Prostate gland (tissue), 2 donors: ENCODE measurements around the gene ELN. TPM values are rescaled to one million over a fixed set of nuclear protein-coding genes. Genes with fewer than 3 reads are reported as not detected.

ENCODE experiments used
- DNase-seq: peaks from one replicate; pipeline ENCODE4 v3.0.0-alpha.2; 2019; ENCODE audit warnings: low spot score
- H3K27ac ChIP-seq, 2 donors: fragments of 200-600 bp; sonication (generic); 2 replicates each; pipeline ENCODE4 v1.5.1; 2017 to 2019
- H3K27me3 ChIP-seq: fragments of 200-600 bp; sonication (generic); replicated peaks from 2 replicates; pipeline ENCODE4 v1.5.1; 2019; ENCODE audit not compliant: insufficient read depth
- H3K36me3 ChIP-seq, 2 donors: fragments of 200-600 bp; sonication (generic); 1 replicate in 1 of 2; 2 replicates in 1 of 2; pipeline versions ENCODE4 v1.5.1 to v1.8.1; 2017 to 2019
- H3K4me1 ChIP-seq: fragments of 200-600 bp; sonication (generic); replicated peaks from 2 replicates; pipeline ENCODE4 v1.5.1; 2019
- H3K4me3 ChIP-seq, 2 donors: fragments of 200-600 bp; sonication (generic); 2 replicates each; pipeline ENCODE4 v1.5.1; 2017 to 2019
- H3K9me3 ChIP-seq: fragments of 200-600 bp; sonication (generic); 2 replicates; pipeline ENCODE4 v1.5.1; 2017
- POLR2A ChIP-seq: fragments of 450-650 bp; IDR thresholded peaks from one replicate; pipeline ENCODE4 v1.6.1; 2016; ENCODE audit warnings: antibody characterized with exemption, mild to moderate bottlenecking
- POLR2AphosphoS5 ChIP-seq: sonication (generic); formaldehyde crosslinking; IDR thresholded peaks from one replicate; pipeline ENCODE4 v1.6.1; 2017; ENCODE audit warnings: antibody characterized with exemption
- WGBS: methylation state at CpG from one replicate; pipeline ENCODE4 v1.1.5; 2018; 5-methylcytosine and 5-hydroxymethylcytosine counted together
- intact Hi-C: fragments of 100-400 bp; cut with DNase I; formaldehyde crosslinking; loops from one replicate; pipeline ENCODE4 v1.14.2; 2022
- total RNA-seq, 2 donors: library from RNA; depleted of rRNA; stranded (reverse); fragments of >200 nt; gene quantifications; one replicate each; pipeline ENCODE4 v1.1.0, GENCODE V29; 2016
- TF ChIP-seq, protein P1 (sequence below), 4 experiments: fragments of 200-600 bp in 2 of 4; fragments of 450-650 bp in 2 of 4; sonication (generic) in 2 of 4; IDR thresholded peaks; 1 replicate in 3 of 4; 2 replicates in 1 of 4; pipeline ENCODE4 v1.5.1; 2016 to 2019; ENCODE audit warnings: antibody characterized with exemption in 4 of 4, mild to moderate bottlenecking in 2 of 4, moderate library complexity in 2 of 4

ELN gene
- total RNA-seq, 2 donors from 2014 or later, result 34.7 to 93.4 TPM

DNA sequence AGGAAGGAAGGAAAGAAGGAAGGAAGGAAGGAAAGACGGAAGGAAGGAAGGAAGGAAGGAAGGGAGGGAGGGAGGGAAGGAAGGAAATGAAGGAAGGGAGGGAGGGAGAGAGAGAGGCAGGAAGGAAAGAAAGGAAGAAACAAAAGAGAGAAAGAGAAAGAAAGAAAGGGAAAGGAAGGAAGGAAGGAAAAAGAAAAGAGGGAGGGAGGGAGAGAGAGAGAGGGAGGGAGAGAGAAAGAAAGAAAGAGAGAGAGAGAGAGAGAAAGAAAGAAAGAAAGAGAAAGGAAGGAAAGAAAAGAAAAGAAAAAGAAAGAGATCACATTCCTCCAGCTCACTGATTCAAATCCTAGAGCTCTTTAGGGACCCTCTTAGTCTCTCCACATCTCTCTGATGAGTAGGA, 24.7 kb downstream of the ELN start:
- Histone ChIP-seq H3K9me3 (no peaks in the 10 kb centered on the region), H3K36me3 (no peaks in the 10 kb centered on the region), H3K4me1 (no peaks in the 10 kb centered on the region), H3K27ac (no peak overlapping the region), H3K4me3 (no peak overlapping the region), H3K27me3 (no peaks in the 10 kb centered on the region)
- DNase-seq, result no peak
- WGBS, result 78% methylated on average over 1 of the region's 1 CpG
- intact Hi-C loops, result no loop called here
- TF ChIP-seq POLR2A (no peak), POLR2AphosphoS5 (no peak)
- TF ChIP-seq, protein P1, sequence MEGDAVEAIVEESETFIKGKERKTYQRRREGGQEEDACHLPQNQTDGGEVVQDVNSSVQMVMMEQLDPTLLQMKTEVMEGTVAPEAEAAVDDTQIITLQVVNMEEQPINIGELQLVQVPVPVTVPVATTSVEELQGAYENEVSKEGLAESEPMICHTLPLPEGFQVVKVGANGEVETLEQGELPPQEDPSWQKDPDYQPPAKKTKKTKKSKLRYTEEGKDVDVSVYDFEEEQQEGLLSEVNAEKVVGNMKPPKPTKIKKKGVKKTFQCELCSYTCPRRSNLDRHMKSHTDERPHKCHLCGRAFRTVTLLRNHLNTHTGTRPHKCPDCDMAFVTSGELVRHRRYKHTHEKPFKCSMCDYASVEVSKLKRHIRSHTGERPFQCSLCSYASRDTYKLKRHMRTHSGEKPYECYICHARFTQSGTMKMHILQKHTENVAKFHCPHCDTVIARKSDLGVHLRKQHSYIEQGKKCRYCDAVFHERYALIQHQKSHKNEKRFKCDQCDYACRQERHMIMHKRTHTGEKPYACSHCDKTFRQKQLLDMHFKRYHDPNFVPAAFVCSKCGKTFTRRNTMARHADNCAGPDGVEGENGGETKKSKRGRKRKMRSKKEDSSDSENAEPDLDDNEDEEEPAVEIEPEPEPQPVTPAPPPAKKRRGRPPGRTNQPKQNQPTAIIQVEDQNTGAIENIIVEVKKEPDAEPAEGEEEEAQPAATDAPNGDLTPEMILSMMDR (IDR thresholded peaks at IDR 0.05), result no peak

DNA sequence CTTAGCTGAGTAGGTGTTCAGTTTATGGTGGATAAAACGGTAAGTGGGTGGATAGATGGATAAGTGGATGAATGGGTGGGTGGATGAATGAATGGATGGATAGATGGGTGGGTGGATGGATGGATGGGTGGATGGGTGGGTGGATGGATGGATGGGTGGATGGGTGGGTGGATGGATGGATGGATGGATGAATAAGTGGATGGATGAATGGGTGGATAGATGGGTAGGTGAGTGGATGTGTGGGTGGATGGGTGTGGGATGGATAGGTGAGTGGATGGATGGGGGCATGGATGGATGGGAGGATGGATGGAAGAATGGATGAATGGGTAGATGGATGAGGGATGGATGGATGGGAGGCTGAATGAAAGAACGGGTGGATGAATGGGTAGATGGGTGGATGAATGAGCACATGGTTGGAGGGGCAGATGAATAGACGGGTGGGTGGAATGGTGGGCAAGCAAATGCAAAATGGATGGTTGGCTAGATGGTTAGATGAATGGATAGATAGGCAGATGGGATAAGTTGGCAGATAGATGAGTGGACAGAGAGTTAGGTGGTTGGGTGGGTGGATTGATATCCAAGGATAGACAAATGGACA, 25.7 kb downstream of the ELN start:
- intact Hi-C loops, result no loop called here
- Histone ChIP-seq H3K36me3 (no peaks in the 10 kb centered on the region), H3K27ac (no peak overlapping the region), H3K4me1 (no peaks in the 10 kb centered on the region), H3K4me3 (no peak overlapping the region), H3K9me3 (no peaks in the 10 kb centered on the region), H3K27me3 (no peaks in the 10 kb centered on the region)
- no peak for DNase-seq
- TF ChIP-seq POLR2AphosphoS5, result no peak
- no peak for TF ChIP-seq POLR2A
- TF ChIP-seq, protein P1 (IDR thresholded peaks at IDR 0.05), result no peak
- 92% methylated on average over 3 of the region's 3 CpGs for WGBS

DNA sequence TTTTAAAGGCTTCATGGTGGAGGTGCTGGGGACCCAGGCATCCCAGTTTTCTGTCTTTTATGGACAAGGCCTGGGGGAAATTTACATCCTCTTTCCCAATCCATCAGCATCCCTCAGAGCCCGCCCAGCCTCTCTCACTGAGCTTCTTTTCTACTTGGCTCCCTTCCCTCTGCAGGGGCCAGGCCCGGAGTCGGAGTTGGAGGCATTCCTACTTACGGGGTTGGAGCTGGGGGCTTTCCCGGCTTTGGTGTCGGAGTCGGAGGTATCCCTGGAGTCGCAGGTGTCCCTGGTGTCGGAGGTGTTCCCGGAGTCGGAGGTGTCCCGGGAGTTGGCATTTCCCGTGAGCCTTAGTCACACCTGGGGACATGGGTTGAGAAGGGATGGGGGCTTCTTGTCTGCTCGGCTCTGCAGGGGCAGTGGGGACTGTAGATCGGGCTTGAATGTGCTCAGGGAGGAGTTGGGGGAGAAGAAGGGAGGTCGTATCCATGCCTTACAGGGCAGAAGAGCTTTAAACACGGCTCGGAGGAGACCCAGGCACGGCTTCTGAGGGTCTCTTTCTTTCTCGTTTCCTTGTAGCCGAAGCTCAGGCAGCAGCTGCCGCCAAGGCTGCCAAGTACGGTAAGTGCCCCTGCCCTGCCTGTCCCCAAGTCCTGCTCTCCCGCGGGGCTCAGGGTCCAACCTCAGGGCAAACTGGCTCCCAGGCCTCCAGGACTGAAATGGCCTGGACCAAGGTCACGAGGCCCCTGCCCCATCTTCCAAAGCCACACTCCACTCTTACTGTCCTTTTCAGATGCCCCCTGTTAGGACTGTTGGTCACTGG, 28.3 kb downstream of the ELN start:
- Histone ChIP-seq H3K36me3 (no peaks in the 10 kb centered on the region), H3K27ac (no peak overlapping the region), H3K27me3 (no peaks in the 10 kb centered on the region), H3K9me3 (no peaks in the 10 kb centered on the region), H3K4me3 (no peak overlapping the region), H3K4me1 (no peaks in the 10 kb centered on the region)
- DNase-seq, result no peak
- intact Hi-C loops, result no loop called here
- TF ChIP-seq, protein P1 (IDR thresholded peaks at IDR 0.05), result no peak
- no peak for TF ChIP-seq POLR2A
- TF ChIP-seq POLR2AphosphoS5, result no peak
- 83% methylated on average over 23 of the region's 26 CpGs for WGBS

DNA sequence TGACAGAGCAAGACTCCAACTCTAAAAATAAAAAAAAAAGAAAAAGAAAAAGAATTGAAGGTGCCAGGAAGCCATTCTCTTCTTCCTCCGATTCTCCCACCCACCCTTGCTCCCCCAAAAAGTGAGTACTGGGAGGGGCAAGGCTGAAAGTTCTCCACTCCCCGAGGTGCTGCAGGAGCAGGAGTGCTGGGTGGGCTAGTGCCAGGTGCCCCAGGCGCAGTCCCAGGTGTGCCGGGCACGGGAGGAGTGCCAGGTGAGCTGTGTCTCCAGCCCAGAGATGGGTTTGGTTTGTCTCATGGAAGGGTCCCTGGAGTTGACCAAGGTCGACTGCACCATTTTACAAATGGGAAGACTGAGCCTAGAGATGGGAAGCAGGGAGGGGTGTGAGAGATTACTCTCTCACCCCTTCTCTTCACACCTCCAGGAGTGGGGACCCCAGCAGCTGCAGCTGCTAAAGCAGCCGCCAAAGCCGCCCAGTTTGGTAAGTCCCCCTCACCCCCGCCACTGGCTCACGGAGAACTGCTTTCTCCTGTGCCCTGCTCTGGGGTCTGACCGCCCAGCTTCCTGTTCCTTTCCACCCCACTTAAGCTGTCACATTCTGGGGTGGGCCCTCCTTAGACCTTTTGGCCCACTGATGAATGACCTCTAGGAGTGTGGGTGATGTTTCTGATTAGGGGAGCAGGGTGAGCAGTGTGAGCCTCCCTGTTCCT, 29.4 kb downstream of the ELN start:
- Histone ChIP-seq H3K27me3 (no peaks in the 10 kb centered on the region), H3K4me3 (no peak overlapping the region), H3K27ac (no peak overlapping the region), H3K9me3 (no peaks in the 10 kb centered on the region), H3K4me1 (no peaks in the 10 kb centered on the region), H3K36me3 (no peaks in the 10 kb centered on the region)
- TF ChIP-seq POLR2AphosphoS5, result no peak
- TF ChIP-seq POLR2A, result no peak
- TF ChIP-seq, protein P1 (IDR thresholded peaks at IDR 0.05), result no peak
- DNase-seq, result no peak
- WGBS, result 64% methylated on average over 11 of the region's 11 CpGs
- intact Hi-C loops, result no loop called here
